K562 (cell line): ENCODE measurements around the gene TRERF1. TPM values are rescaled to one million over a fixed set of nuclear protein-coding genes. Genes with fewer than 3 reads are reported as not detected.

Experiments
- ATAC-seq: fragments of 200-7000 bp; cut with Tn5 transposase; 3 replicates; pipeline ENCODE4 v1.9.1; 2020; ENCODE audit warnings: moderate library complexity
- BruUV-seq: library from RNA; stranded (reverse); fragments of 400-500 nt; replicated peaks from 2 replicates; lab custom pipeline; 2021; lab: Mats Ljungman, UMichigan
- CTCF ChIA-PET: fragments of 300-600 bp; formaldehyde crosslinking; extraction: SDS; loops from one replicate; lab custom pipeline; 2021; ENCODE audit warnings: low intra/inter-chr PET ratio; lab: Yijun Ruan, JAX
- POLR2A ChIA-PET: fragments of 300-600, 350-650 bp; sonication (Branson Sonifier 250); formaldehyde crosslinking; extraction: SDS; loops from one replicate; lab custom pipeline; 2021; ENCODE audit warnings: antibody characterized with exemption, inconsistent platforms; lab: Yijun Ruan, JAX
- DNase-seq, 4 experiments: peaks; one replicate each; pipeline versions ENCODE4 v3.0.0 to v3.0.0-alpha.2; 2011 to 2018; ENCODE audit warnings: low spot score in 3 of 4, mixed read lengths in 3 of 4; ENCODE audit errors: extremely low read depth in 1 of 4
- FAIRE-seq: peaks from 2 replicates; lab custom pipeline; 2011; peaks lifted over from hg19 to GRCh38; lab: Jason Lieb, UNC
- H2AFZ ChIP-seq: 2 replicates; pipeline ENCODE4 v1.6.0; 2011; ENCODE audit warnings: low read depth, low read length, control low read depth, inconsistent platforms
- H3K27ac ChIP-seq: fragments of 200-600 bp; 3 replicates; pipeline ENCODE4 v1.8.0; 2011; ENCODE audit warnings: low read depth, mild to moderate bottlenecking, control low read depth, inconsistent platforms, low read length, moderate library complexity, mixed read lengths; ENCODE audit errors: extremely low read depth
- H3K27me3 ChIP-seq, 2 experiments: fragments of 300-600 bp in 1 of 2; 2 replicates in 1 of 2; 3 replicates in 1 of 2; pipeline versions ENCODE4 v1.6.0 to v1.8.0; 2011; ENCODE audit warnings: inconsistent platforms in 2 of 2, low read length in 2 of 2, mild to moderate bottlenecking in 1 of 2, mixed read lengths in 1 of 2, moderate library complexity in 1 of 2; ENCODE audit not compliant: control insufficient read depth in 2 of 2, insufficient read depth in 2 of 2
- H3K36me3 ChIP-seq: fragments of 300-600 bp; 3 replicates; pipeline ENCODE4 v1.8.0; 2011; ENCODE audit warnings: mild to moderate bottlenecking, low read length, inconsistent platforms; ENCODE audit not compliant: control insufficient read depth, insufficient read depth
- H3K4me1 ChIP-seq, 2 experiments: fragments of 200-600 bp in 1 of 2; replicated peaks in 1 of 2; 2 replicates in 1 of 2; 3 replicates in 1 of 2; pipeline versions ENCODE4 v1.5.1 to v1.8.0; 2011; ENCODE audit warnings: inconsistent platforms in 2 of 2, low read length in 2 of 2, mild to moderate bottlenecking in 1 of 2, mixed read lengths in 1 of 2, moderate library complexity in 1 of 2; ENCODE audit not compliant: control insufficient read depth in 2 of 2, insufficient read depth in 2 of 2
- H3K4me2 ChIP-seq: 2 replicates; pipeline ENCODE4 v1.6.1; 2011; ENCODE audit warnings: low read length, control low read depth, inconsistent platforms, mixed read lengths; ENCODE audit not compliant: insufficient read depth
- H3K4me3 ChIP-seq: fragments of 200-600 bp; sonication (generic), shearing (Covaris generic); 2 replicates; pipeline ENCODE4 v1.5.1; 2016; ENCODE audit warnings: control low read depth, inconsistent platforms
- H3K79me2 ChIP-seq: fragments of 200-600 bp; 3 replicates; pipeline ENCODE4 v1.8.0; 2011; ENCODE audit warnings: low read length, inconsistent platforms; ENCODE audit not compliant: control insufficient read depth, insufficient read depth
- H3K9ac ChIP-seq, 2 experiments: 2 replicates each; pipeline versions ENCODE4 v1.6.0 to v1.6.1; 2011; ENCODE audit warnings: low read depth in 2 of 2, low read length in 2 of 2, control low read depth in 1 of 2, inconsistent platforms in 1 of 2, mild to moderate bottlenecking in 1 of 2, mixed read lengths in 1 of 2; ENCODE audit not compliant: insufficient read depth in 1 of 2
- H3K9me1 ChIP-seq: one replicate; pipeline ENCODE4 v1.6.0; 2011; ENCODE audit warnings: inconsistent platforms, mild to moderate bottlenecking, low read length, moderate library complexity; ENCODE audit not compliant: control insufficient read depth, insufficient read depth
- H3K9me3 ChIP-seq: replicated peaks from 2 replicates; pipeline ENCODE4 v1.5.1; 2011; ENCODE audit warnings: low read depth, low read length, inconsistent platforms; ENCODE audit not compliant: control insufficient read depth, insufficient read depth
- H4K20me1 ChIP-seq: replicated peaks from 2 replicates; pipeline ENCODE4 v1.6.1; 2011; ENCODE audit warnings: low read length, inconsistent platforms, mixed read lengths; ENCODE audit not compliant: control insufficient read depth, insufficient read depth
- ASH1L ChIP-seq: fragments of 450-650 bp; IDR thresholded peaks from 2 replicates; pipeline ENCODE4 v1.6.1; 2018; ENCODE audit warnings: borderline replicate concordance, mild to moderate bottlenecking, low read depth; ENCODE audit not compliant: partially characterized antibody
- CAMTA2 ChIP-seq: fragments of 250-450 bp; sonication (Bioruptor Pico); conservative IDR thresholded peaks from 2 replicates; pipeline ENCODE4 v1.5.1; 2022
- CEBPG ChIP-seq, 3 experiments: fragments of 200-800 bp in 1 of 3; sonication (Bioruptor generic) in 1 of 3; sonication (generic) in 1 of 3; formaldehyde crosslinking in 1 of 3; IDR thresholded peaks in 2 of 3; conservative IDR thresholded peaks in 1 of 3; 2 replicates each; pipeline versions ENCODE4 v1.6.1 to v1.8.0; 2016 to 2022; ENCODE audit warnings: missing compliant biosample characterization in 2 of 3, missing genetic modification characterization in 2 of 3, mild to moderate bottlenecking in 1 of 3, missing genetic modification reagents in 1 of 3
- CREBBP ChIP-seq: IDR thresholded peaks from one replicate; pipeline ENCODE4 v1.6.1; 2012; ENCODE audit warnings: low read depth, mild to moderate bottlenecking, control low read depth, inconsistent platforms, low read length
- DACH1 ChIP-seq: fragments of 450-650 bp; IDR thresholded peaks from 2 replicates; pipeline ENCODE4 v1.6.1; 2018; ENCODE audit not compliant: partially characterized antibody
- MAFF ChIP-seq: IDR thresholded peaks from 2 replicates; pipeline ENCODE4 v1.6.1; 2012; ENCODE audit warnings: low read length, improper control_type of control experiment
- MAFG ChIP-seq: fragments of 450-650 bp; conservative IDR thresholded peaks from 2 replicates; pipeline ENCODE4 v1.6.1; 2016; ENCODE audit warnings: missing genetic modification characterization, missing compliant biosample characterization
- MBD2 ChIP-seq: sonication (generic); IDR thresholded peaks from 2 replicates; pipeline ENCODE4 v1.6.1; 2016; ENCODE audit warnings: low read depth, borderline replicate concordance
- NCOA4 ChIP-seq: fragments of 450-650 bp; IDR thresholded peaks from 2 replicates; pipeline ENCODE4 v1.6.1; 2018; ENCODE audit warnings: mild to moderate bottlenecking; ENCODE audit not compliant: partially characterized antibody
- NELFE ChIP-seq: IDR thresholded peaks from 2 replicates; pipeline ENCODE4 v1.6.1; 2011; ENCODE audit warnings: mild to moderate bottlenecking; ENCODE audit not compliant: insufficient read depth, insufficient read length
- PHTF2 ChIP-seq: fragments of 250-450 bp; sonication (Bioruptor Pico); IDR thresholded peaks from 2 replicates; pipeline ENCODE4 v1.5.0; 2021; ENCODE audit warnings: mild to moderate bottlenecking
- PREB ChIP-seq: sonication (generic); formaldehyde crosslinking; IDR thresholded peaks from 2 replicates; pipeline ENCODE4 v1.8.1; 2023; ENCODE audit warnings: mild to moderate bottlenecking, missing genetic modification reagents
- RBM15 ChIP-seq: fragments of 200-400 bp; formaldehyde crosslinking; IDR thresholded peaks from 2 replicates; pipeline ENCODE4 v1.6.1; 2018; ENCODE audit warnings: mild to moderate bottlenecking, low read length, moderate library complexity; ENCODE audit not compliant: insufficient read depth
- SMARCA5 ChIP-seq: fragments of 450-650 bp; IDR thresholded peaks from 2 replicates; pipeline ENCODE4 v1.6.1; 2016
- TARDBP ChIP-seq: fragments of 450-650 bp; IDR thresholded peaks from 2 replicates; pipeline ENCODE4 v1.6.1; 2016
- ZNF197 ChIP-seq: fragments of 200-800 bp; sonication (Bioruptor generic); IDR thresholded peaks from 2 replicates; pipeline ENCODE4 v1.6.1; 2016; ENCODE audit warnings: low read depth, missing genetic modification characterization, missing compliant biosample characterization
- ZNF408 ChIP-seq: fragments of 250-450 bp; sonication (Bioruptor Pico); IDR thresholded peaks from 2 replicates; pipeline ENCODE4 v1.4.0; 2020; ENCODE audit warnings: low read depth, mild to moderate bottlenecking, moderate library complexity
- ZNF644 ChIP-seq: fragments of 200-800 bp; sonication (Bioruptor generic); IDR thresholded peaks from 2 replicates; pipeline ENCODE4 v1.6.1; 2016; ENCODE audit warnings: low read depth, missing genetic modification characterization, missing compliant biosample characterization
- ZSCAN29 ChIP-seq: fragments of 450-650 bp; IDR thresholded peaks from 2 replicates; pipeline ENCODE4 v1.6.1; 2017
- WGBS: fragments of 100-300 bp; shearing (Covaris generic); methylation state at CpG from one replicate; pipeline ENCODE4 v1.1.6; 2016; ENCODE audit warnings: low coverage, mixed read lengths; ENCODE audit not compliant: insufficient coverage; ENCODE audit errors: missing lambda C conversion rate; 5-methylcytosine and 5-hydroxymethylcytosine counted together
- in situ Hi-C: fragments of 300-500 bp; cut with MboI; formaldehyde crosslinking; loops from 4 replicates; pipeline ENCODE4 v1.15.0; 2018; ENCODE audit warnings: inconsistent platforms, mixed read lengths
- intact Hi-C: fragments of 100-400 bp; cut with micrococcal nuclease; formaldehyde crosslinking; loops from 2 replicates; pipeline ENCODE4 v1.14.2; 2022
- polyA plus RNA-seq, 8 experiments: library from polyadenylated mRNA; depleted of rRNA in 4 of 8; stranded (reverse) in 5 of 8; unstranded in 3 of 8; fragments of >200 nt; fragmentation: Nextera tagmentation in 2 of 8; fragmentation: Illumina TruSeq in 1 of 8; extraction: Ambion mirVana in 2 of 8; extraction: Trizol in 1 of 8; gene quantifications; 2 replicates each; pipeline versions ENCODE4 v1.2.1 to v1.2.3, GENCODE V29; 2011 to 2014; ENCODE audit warnings: inconsistent platforms in 1 of 8, missing spikeins in 1 of 8
- total RNA-seq, 7 experiments: library from RNA; depleted of rRNA in 6 of 7; stranded (reverse); fragments of >200 nt in 6 of 7; fragmentation: Illumina TruSeq in 2 of 7; extraction: Trizol in 2 of 7; gene quantifications; 2 replicates each; pipeline versions ENCODE4 v1.2.1 to v1.2.3, GENCODE V29; 2011 to 2021; ENCODE audit warnings: low replicate concordance in 1 of 7
- TF ChIP-seq, protein P1 (sequence below): fragments of 450-650 bp; formaldehyde crosslinking; IDR thresholded peaks from 2 replicates; pipeline ENCODE4 v1.4.0; 2020; ENCODE audit warnings: mild to moderate bottlenecking, mixed read lengths

TRERF1 gene
- total and polyA plus RNA-seq, 9 of the 15 experiments (the other 6 are each of a cell fraction or from before 2014, with no cell fraction given), result 0.04 to 0.20 (median 0.07) TPM; not detected in 3

- no TSS peak for BruUV-seq
- TF ChIP-seq MBD2 (no peak), ASH1L (no peak), DACH1 (no peak), SMARCA5 (no peak), CREBBP (no peak), NCOA4 (no peak), RBM15 (no peak), CAMTA2 (no peak), PREB (CRISPR knock-in tag) (no peak), CEBPG (CRISPR knock-in tag; IDR thresholded peaks at IDR 0.05) (no peak), CEBPG (tag; conservative IDR thresholded peaks at IDR 0.05 in 1 of 2, IDR thresholded peaks at IDR 0.05 in 1 of 2) (no peak), TARDBP (no peak), ZNF197 (CRISPR knock-in tag) (no peak), PHTF2 (no peak), MAFG (no peak), ZNF408 (CRISPR knock-in tag) (no peak), ZSCAN29 (no peak), ZNF644 (tag) (no peak), MAFF (no peak), NELFE (no peak)
- TF ChIP-seq, protein P1, sequence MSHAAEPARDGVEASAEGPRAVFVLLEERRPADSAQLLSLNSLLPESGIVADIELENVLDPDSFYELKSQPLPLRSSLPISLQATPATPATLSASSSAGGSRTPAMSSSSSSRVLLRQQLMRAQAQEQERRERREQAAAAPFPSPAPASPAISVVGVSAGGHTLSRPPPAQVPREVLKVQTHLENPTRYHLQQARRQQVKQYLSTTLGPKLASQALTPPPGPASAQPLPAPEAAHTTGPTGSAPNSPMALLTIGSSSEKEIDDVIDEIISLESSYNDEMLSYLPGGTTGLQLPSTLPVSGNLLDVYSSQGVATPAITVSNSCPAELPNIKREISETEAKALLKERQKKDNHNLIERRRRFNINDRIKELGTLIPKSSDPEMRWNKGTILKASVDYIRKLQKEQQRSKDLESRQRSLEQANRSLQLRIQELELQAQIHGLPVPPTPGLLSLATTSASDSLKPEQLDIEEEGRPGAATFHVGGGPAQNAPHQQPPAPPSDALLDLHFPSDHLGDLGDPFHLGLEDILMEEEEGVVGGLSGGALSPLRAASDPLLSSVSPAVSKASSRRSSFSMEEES (CRISPR knock-in tag), result no peak
- TF ChIP-seq, all 486 proteins: peak for 0
- Histone ChIP-seq H3K9me1 (no peaks in the 10 kb centered on the region), H3K9me3 (no peaks in the 10 kb centered on the region), H3K79me2 (no peaks in the 10 kb centered on the region), H3K9ac (no peak overlapping the region), H4K20me1 (no peaks in the 10 kb centered on the region), H3K4me1 (no peaks in the 10 kb centered on the region), H3K4me3 (no peak overlapping the region), H2AFZ (no peak overlapping the region), H3K27me3 (peaks cover 24 to 34% of the 10 kb centered on the region in 2 experiments), H3K27ac (no peak overlapping the region), H3K4me2 (no peak overlapping the region), H3K36me3 (no peaks in the 10 kb centered on the region)
- in situ Hi-C loops (loop anchor here (25.0 kb wide), 1 partner anchor 237 kb away; no protein-coding TSS in a partner anchor), intact Hi-C loops (no loop called here)
- DNase-seq (no peak), FAIRE-seq (no peak), ATAC-seq (no peak; the same call in 2 of the 3 replicates)
- WGBS, result 0% methylated on average over 1 of the region's 1 CpG
- CTCF ChIA-PET, result no interaction called here
- POLR2A ChIA-PET, result interaction anchor here (0.6 to 0.7 kb wide), 2 partner anchors 130 to 639 kb away, joined by 3 to 4 read pairs; no protein-coding TSS in a partner anchor
Observed at GRCh38 chr6:42300185-42300584, 151.5 kb downstream of the TRERF1 start.
